ENCODE results near the gene EXTL2.
"Not testable (repeated sequence)": the region's sequence is repeated elsewhere in the genome, so short reads cannot be mapped to it uniquely, and the experiment has no call there.

Gene EXTL2

DNA sequence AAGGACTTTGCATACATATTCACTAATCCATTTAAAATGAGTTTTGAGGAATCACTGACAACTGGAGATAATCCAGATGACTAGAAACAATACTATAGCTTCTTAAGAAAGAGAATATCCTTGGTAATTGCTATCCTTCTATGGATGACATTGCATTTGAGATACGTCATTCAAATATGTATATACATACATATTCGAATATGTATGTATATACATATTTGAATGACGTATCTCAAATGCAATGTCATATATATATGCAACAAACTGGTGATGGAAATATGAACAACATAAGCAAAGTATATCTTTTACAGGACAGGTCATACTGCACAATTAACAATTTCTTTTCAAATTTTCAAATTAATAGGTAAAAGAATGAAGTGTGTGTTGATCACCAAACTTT lies 41.7 kb downstream of the EXTL2 start:
- DNase-seq, result no peak

DNA sequence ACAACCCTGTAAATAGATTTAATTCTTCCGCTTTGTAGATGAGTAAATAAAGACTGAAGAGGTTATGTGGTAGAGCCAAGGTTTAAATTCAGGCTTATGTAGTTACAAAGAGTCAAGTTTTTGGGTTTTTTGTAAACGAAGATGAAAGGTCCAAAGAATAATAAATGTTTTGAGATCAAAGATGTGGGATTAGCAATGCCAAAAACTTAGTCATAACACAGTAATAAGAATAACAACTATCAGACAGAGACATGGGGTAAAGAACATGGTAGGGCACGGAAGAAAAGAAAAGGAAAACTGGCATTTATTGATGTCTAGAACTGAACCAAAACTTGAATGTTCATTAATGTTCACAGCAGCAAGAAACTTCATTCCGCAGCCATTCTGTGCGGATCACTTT lies 42.9 kb downstream of the EXTL2 start:
- no peak for DNase-seq

DNA sequence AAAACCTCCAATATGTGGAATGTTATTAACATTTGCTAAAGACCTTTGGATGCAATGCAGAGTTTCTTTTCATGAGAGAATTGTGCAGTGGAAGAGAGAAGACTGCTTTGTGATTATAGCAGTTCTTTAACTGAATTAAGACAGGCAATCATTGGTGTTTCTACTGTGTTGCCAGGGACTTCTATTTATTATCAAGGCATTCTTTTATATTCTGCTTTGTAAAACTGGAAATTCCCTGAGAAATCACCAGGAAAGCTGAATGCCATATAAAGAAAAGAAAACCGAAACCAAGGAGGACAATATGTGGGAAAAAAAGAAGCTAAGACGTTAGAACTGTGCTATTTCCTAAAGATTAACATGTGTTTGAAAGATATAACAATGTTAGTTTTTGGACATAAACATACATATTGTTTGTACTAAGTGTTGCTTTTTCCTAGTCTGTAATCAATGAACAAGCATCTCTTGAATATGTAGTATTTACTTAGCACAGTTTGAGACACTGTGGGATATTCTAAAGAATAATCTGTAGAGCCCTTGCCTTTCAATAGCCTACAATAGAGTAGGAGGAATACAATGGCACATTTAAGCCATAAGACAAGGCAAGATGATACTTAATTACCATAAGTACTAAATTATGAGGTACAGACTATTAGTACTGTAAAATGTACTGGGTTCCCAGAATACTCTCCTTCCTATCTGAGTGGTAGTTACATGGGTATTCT lies 47.1 kb downstream of the EXTL2 start:
- no peak for DNase-seq

GRCh38 chr1:100843160-100843559 lies 51.5 kb downstream of the EXTL2 start:
- not testable (repeated sequence) for DNase-seq

DNA sequence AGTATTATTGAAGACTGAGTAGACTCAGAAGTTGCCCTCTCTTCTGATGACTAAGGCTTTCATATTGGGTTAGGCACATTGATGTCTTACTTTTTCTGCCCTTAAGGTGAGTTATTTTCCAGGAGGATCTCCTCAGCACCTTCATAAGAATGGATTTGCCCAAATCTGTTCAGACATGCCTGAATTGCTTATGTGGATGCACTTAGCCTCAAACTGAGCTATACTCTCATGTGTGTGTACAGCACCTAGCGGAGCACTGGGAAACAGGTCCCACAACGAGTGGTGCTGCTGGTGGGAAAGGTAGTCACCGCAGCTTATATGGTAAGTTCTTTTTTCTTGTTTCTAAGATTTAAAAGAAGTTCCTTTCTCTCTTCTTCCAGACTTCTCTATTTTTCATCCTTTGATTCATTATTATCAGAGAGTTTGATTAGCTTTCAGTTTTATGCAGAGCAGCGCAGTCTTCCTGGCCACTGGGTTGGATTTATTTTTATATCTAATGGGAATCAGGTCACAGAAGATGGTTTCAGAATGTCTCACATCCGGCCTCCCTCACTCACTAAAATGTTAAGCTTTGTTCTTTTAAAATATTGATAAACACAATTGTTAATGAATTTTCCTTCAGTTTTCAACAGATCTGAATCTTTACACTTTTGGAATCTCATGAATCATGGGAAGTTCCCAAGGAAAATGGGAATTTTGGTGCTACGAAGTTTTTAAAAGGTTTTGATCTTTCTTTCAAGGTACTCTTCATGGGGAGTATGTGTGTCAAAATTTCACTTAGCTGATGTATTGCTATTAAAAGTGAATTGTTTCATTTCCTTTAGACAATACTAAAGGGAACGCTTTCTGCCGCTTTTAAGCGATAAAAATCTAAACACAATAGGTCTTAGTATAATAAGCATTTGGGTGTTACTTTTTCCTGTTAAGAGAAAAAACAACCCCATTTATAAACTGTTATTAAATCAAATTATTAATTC lies 58.5 kb downstream of the EXTL2 start:
- DNase-seq, result no peak

DNA sequence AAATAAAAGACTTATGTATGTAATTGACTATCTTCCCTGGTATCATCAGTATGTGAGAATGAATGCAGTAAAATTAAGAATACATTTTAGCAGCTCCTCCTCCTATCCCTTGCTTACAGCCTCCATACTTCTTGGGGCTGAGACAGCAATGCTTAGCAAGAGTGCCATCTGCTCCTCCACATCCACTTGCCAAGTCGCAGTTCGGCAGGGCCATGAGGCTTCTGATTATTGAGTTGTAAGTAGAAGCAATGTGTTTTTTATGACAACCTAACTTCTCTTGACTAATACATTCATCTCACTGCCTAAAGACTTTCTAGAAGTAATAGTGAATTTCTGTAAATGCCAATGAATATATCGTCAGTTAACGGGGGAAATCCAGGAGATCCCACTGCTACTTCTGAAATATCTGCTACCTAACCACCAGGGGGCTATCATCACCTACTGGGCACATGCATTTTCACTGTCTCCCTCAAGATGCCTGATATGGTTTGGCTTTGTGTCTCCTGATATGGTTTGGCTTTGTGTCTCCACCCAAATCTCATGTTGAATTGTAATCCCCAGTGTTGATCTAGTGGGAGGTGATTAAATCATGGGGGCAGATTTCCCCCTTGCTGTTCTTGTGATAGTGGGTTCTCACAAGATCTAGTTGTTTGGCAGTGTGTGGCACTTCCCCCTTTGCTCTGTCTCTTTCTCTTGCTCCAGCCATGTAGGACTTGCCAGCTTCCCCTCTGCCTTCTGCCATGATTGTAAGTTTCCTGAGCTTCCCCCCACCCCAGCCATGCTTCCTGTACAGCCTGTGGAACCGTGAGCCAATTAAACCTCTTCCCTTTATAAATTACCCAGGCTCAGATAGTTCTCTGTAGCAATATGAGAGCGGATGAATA lies 59.6 kb downstream of the EXTL2 start:
- DNase-seq, result no peak

GRCh38 chr1:100832694-100833428 lies 61.8 kb downstream of the EXTL2 start:
- DNase-seq, result no peak

GRCh38 chr1:100825666-100826065 lies 69.0 kb downstream of the EXTL2 start:
- DNase-seq, result not testable (repeated sequence)

Data from NCI-H2227 treated with DMSO at 0.1 percent for 48 hours (cell line).